ENCODE results near the gene RINL.

Gene RINL

GRCh38 chr19:38875656-38876395 is 2.2 kb downstream of the RINL start:
- TF ChIP-seq GATA2 (IDR thresholded peaks at IDR 0.05; ENCODE audit: low read depth, low read length) (no peak), GATA3 (IDR thresholded peaks at IDR 0.05; ENCODE audit: low read depth, low read length) (no peak)

GRCh38 chr19:38870612-38871011 is 7.5 kb downstream of the RINL start:
- no peak for TF ChIP-seq GATA2 (IDR thresholded peaks at IDR 0.05; ENCODE audit: low read depth, low read length)
- TF ChIP-seq GATA3 (IDR thresholded peaks at IDR 0.05; ENCODE audit: low read depth, low read length): no peak

GRCh38 chr19:38869836-38870607 is 8.1 kb downstream of the RINL start:
- no peak for TF ChIP-seq GATA2 (IDR thresholded peaks at IDR 0.05; ENCODE audit: low read depth, low read length)
- no peak for TF ChIP-seq GATA3 (IDR thresholded peaks at IDR 0.05; ENCODE audit: low read depth, low read length)

GRCh38 chr19:38869160-38869835 is 8.8 kb downstream of the RINL start:
- TF ChIP-seq GATA3 (IDR thresholded peaks at IDR 0.05; ENCODE audit: low read depth, low read length): no peak
- no peak for TF ChIP-seq GATA2 (IDR thresholded peaks at IDR 0.05; ENCODE audit: low read depth, low read length)

GRCh38 chr19:38868551-38868950 is 9.5 kb downstream of the RINL start:
- no peak for TF ChIP-seq GATA2 (IDR thresholded peaks at IDR 0.05; ENCODE audit: low read depth, low read length)
- TF ChIP-seq GATA3 (IDR thresholded peaks at IDR 0.05; ENCODE audit: low read depth, low read length): no peak

- TF ChIP-seq GATA2 (IDR thresholded peaks at IDR 0.05; ENCODE audit: low read depth, low read length): no peak
- no peak for TF ChIP-seq GATA3 (IDR thresholded peaks at IDR 0.05; ENCODE audit: low read depth, low read length)
Measured at GRCh38 chr19:38867171-38867780, 10.8 kb downstream of the RINL start.

GRCh38 chr19:38862321-38863059 is 15.6 kb downstream of the RINL start:
- TF ChIP-seq GATA3 (IDR thresholded peaks at IDR 0.05; ENCODE audit: low read depth, low read length) (peak; percentile 96), GATA2 (IDR thresholded peaks at IDR 0.05; ENCODE audit: low read depth, low read length) (peak; percentile 100)

- no peak for TF ChIP-seq GATA3 (IDR thresholded peaks at IDR 0.05; ENCODE audit: low read depth, low read length)
- TF ChIP-seq GATA2 (IDR thresholded peaks at IDR 0.05; ENCODE audit: low read depth, low read length): no peak
Measured at GRCh38 chr19:38861368-38861767, 16.7 kb downstream of the RINL start.

GRCh38 chr19:38856813-38857212 is 21.3 kb downstream of the RINL start:
- TF ChIP-seq GATA2 (IDR thresholded peaks at IDR 0.05; ENCODE audit: low read depth, low read length): no peak
- no peak for TF ChIP-seq GATA3 (IDR thresholded peaks at IDR 0.05; ENCODE audit: low read depth, low read length)

- no peak for TF ChIP-seq GATA2 (IDR thresholded peaks at IDR 0.05; ENCODE audit: low read depth, low read length)
- TF ChIP-seq GATA3 (IDR thresholded peaks at IDR 0.05; ENCODE audit: low read depth, low read length): no peak
Measured at GRCh38 chr19:38853214-38853613, 24.9 kb downstream of the RINL start.

GRCh38 chr19:38852231-38853044 is 25.6 kb downstream of the RINL start:
- TF ChIP-seq GATA3 (IDR thresholded peaks at IDR 0.05; ENCODE audit: low read depth, low read length): no peak
- TF ChIP-seq GATA2 (IDR thresholded peaks at IDR 0.05; ENCODE audit: low read depth, low read length): no peak

GRCh38 chr19:38851622-38852230 is 26.3 kb downstream of the RINL start:
- TF ChIP-seq GATA2 (IDR thresholded peaks at IDR 0.05; ENCODE audit: low read depth, low read length) (no peak), GATA3 (IDR thresholded peaks at IDR 0.05; ENCODE audit: low read depth, low read length) (no peak)

All from SH-SY5Y (cell line).